Hindlimb muscle (tissue), 1 donor: ENCODE data around the gene SPINT3. TPM values are rescaled to one million over a fixed set of nuclear protein-coding genes. Genes with fewer than 3 reads are reported as not detected.
"Not testable (repeated sequence)": the region's sequence is repeated elsewhere in the genome, so short reads cannot be mapped to it uniquely, and the experiment has no call there.

Experiments used
- DNase-seq: peaks from one replicate; pipeline ENCODE4 v3.0.0-alpha.2; 2013
- polyA plus RNA-seq: library from polyadenylated mRNA; unstranded; fragments of 120-200 nt; gene quantifications from one replicate; pipeline ENCODE4 v1.2.1, GENCODE V29; 2013; ENCODE audit not compliant: insufficient read length

SPINT3 gene
- polyA plus RNA-seq, 1 donor, result not detected

DNA sequence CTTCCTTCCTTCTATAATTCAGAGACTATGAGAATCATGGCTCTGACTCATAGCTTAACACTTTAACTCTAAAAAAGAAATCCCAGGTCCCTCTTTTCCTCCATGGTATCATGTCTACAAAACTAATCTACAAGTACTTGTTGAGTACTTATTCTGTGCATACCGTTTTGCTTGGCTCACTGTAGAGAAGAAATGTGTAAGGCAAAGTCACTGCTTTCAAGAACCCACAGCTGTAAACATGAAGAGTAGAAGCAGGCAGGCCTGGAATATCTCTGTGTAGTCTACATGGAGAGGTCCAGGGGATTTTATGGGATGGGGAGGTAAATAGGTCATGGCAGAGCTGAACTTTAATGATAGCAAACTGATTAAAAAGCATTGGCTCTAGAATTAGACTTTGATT is 13.8 kb downstream of the SPINT3 start:
- no peak for DNase-seq

GRCh38 chr20:45500022-45500421 is 15.4 kb downstream of the SPINT3 start:
- DNase-seq, result no peak

GRCh38 chr20:45497971-45498494 is 17.4 kb downstream of the SPINT3 start:
- DNase-seq, result no peak

DNA sequence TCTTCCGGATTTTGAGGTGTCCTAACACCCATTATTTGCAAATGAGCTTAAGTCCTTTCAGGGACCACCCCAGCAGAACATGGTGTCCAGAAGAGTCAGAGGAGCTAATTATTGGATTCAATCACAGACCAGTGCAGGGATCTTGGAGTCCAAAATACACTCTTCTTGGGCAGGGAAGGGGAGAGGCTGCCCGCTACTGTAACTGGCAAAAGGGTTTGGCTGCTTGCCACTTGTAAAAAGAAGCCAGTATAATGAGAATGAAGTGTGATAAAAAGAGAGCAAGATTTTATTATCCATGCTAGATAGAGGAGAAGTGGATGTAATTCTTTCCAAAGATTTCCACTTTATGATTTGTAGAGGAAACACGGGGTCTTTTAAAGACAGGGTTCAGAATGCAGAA is 19.3 kb downstream of the SPINT3 start:
- DNase-seq, result no peak

- DNase-seq, result no peak
Observed at GRCh38 chr20:45495501-45495941, 19.9 kb downstream of the SPINT3 start.

GRCh38 chr20:45489083-45489531 is 26.3 kb downstream of the SPINT3 start:
- no peak for DNase-seq

GRCh38 chr20:45487231-45487635 is 28.2 kb downstream of the SPINT3 start:
- no peak for DNase-seq

DNA sequence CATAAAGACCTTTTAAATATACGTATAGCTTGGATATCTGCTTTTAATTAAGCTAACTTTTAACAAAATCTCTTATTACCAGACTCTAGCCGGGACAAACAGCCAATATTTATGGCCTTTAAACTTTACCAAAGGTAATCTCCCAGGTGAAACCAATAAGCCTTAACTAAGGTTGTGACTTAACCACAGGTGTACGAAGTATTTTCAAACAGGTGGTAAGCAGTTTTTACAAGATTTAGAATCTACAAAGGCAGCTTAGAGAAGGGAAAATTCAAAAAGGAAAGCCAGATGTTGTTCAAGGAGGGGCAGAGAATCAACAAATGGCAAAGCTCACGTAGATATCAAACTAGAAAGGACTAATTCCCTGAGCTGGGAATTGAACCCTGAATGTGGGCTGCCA is 30.0 kb downstream of the SPINT3 start:
- no peak for DNase-seq

- no peak for DNase-seq
Observed at GRCh38 chr20:45484676-45485075, 30.7 kb downstream of the SPINT3 start.

DNA sequence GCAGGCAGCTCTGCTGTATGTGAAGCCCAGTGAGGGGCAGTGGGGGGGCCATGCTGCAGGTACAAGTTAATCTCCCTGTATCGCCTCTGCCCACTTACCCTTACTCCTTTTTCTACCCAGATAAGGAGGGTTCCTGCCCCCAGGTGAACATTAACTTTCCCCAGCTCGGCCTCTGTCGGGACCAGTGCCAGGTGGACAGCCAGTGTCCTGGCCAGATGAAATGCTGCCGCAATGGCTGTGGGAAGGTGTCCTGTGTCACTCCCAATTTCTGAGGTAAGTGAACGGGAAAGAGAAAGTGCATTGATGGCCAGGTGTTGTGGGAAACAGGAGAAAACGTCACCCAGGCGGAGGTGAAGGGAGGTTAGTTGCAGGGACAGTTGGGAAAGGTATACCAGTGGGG is 35.6 kb downstream of the SPINT3 start:
- no peak for DNase-seq

DNA sequence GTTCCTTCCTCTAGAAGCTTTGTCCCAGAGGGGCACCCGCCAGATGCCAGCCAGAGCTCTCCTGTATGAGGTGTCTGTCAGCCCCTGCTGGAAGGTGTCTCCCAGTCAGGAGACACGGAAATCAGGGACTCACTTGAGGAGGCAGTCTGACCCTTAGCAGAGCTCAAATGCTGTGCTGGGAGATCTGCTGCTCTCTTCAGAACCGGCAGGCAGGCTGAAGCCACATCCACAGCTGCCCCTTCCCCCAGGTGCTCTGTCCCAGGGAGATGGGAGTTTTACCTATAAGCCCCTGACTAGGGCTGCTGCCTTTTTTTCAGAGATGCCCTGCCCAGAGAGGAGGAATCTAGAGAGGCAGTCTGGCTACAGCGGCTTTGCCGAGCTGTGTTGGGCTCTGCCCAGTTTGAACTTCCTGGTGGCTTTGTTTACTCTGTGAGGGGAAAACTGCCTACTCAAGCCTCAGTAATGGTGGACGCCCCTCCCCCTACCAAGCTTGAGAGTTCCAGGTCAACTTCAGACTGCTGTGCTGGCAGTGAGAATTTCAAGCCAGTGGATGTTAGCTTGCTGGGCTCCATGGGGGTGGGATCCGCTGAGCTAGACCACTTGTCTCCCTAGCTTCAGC is 37.8 kb downstream of the SPINT3 start:
- DNase-seq, result not testable (repeated sequence)

- not testable (repeated sequence) for DNase-seq
Observed at GRCh38 chr20:45472286-45472685, 43.1 kb downstream of the SPINT3 start.

DNA sequence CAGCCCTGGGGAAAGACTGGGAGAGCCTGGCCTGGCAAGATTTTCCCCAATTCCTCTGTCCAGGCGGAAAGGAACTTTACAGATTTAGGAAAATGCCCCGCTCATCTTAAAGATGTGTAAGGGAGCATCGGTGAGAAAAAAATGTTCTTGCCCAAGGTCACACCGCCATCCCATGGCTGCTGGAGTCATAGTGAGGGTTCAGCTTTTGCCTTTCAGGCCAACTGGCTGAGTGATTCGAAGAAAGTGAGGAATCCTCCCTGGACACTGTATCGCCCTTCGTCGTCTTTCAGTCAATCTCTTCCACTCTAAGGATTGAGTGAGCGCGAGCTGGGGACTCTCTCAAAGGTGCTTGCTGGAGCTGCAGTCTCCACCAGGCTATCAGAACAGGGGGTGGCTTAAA is 44.5 kb downstream of the SPINT3 start:
- DNase-seq, result no peak

- DNase-seq, result peak; percentile 22
Observed at GRCh38 chr20:45470262-45470931, 45.0 kb downstream of the SPINT3 start.

GRCh38 chr20:45469336-45470261 is 45.8 kb downstream of the SPINT3 start, which contains the start of gene WFDC2:
Gene WFDC2, plus strand, starts transcription at chr20:45469753. Its CDS starts 29 bp downstream, at chr20:45469782.
- DNase-seq, result no peak

DNA sequence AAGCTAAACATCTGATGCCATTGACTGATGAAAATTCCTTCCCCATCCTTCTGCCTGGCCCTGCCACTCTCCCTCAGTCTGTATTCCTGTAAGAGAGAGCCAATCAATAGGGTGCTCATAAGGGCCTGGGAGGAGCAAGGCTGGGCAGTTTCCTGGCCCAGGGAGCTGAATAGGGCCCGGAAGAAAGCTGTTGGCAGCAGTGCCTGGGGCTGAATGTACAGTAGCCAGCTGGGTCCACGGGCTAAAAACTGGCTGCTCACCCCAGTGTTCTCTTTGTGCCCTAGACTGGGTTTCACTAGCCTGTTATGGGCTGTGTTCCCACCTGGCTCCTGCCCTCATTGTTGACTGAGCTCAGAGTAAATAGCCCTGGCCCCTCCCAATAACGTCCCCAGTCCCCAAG is 47.6 kb downstream of the SPINT3 start:
- DNase-seq, result no peak

DNA sequence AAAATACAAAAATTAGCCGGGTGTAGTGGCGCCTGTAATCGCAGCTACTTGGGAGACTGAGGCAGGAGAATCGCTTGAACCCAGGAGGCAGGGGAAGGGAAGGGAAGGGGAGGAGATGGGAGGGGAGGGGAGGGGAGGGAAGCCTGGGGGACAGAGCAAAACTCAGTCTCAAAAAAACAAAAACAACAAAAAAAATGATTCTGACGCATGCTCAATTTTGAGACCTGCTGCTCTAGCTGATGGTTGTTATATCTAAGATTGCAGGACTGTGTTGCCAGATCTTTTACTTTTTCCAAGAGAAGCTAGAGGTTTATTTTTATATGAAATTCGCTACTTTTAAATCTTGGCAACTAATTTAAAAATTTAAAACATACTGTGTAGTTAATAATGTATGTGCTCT is 48.2 kb downstream of the SPINT3 start:
- DNase-seq, result no peak

DNA sequence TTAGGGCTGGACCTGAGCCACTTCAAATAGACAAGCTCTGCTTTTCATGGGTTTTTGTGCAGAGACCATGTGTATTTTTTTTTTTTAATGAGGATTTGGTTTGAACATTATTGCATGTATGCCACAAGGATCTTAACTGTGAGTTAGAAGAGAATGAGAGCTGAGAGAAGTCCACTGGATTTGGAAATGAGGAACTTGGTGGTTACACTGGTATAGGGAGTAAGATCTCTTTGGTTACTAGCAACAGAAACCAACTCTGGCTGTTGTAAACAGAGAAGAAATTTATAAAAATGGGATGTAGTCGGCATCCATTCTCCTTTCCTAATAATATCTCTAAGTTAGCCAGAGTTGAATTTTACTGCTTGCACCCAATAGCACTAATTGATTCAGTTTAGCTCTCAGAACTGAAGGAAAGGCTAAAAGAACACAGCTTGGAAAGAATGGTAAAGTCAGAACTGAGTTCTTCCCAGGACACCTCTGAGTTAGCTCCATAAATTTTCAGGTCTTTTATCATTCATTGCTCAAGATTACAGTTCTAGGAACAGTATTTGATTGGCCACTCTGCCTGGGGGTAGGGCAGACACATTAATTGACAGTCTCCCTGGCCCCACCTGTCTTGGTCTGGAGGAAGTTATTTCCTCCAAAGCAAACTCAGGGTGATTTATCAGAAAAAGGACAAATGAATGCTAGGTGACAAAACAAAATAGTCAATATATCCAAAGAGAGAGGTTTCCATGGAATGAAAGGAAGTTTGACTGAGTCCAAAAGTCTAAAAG is 49.7 kb downstream of the SPINT3 start:
- DNase-seq, result no peak

DNA sequence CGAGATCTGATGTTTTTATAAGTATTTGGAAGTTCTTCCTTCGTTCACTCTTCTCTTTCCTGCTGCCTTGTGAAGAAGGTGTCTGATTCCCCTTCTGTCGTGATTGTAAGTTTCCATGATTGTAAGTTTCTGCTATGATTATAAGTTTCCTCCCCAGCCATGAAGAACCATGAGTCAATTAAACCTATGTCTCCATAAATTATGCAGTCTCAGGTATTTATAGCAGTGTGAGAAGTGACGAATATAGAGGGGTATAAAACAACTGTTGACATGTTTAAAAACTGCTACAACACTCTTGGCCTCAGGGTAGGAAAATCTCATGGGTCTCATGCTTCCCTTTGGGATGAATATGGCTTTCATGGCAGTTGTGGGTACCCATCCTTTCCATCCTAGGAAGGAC is 51.7 kb downstream of the SPINT3 start:
- DNase-seq, result no peak

GRCh38 chr20:45462711-45463509 is 52.5 kb downstream of the SPINT3 start:
- DNase-seq, result no peak
